ENCODE measurements around the gene LOXL1. TPM values are rescaled to one million over a fixed set of nuclear protein-coding genes. Genes with fewer than 3 reads are reported as not detected.

The LOXL1 gene
- total RNA-seq, 4 donors from 2014 or later = 4.3 to 12.1 (median 7.3) TPM

GRCh38 chr15:73889053-73889761 lies 37.1 kb upstream of the LOXL1 start:
- H3K4me1 ChIP-seq = no peaks in the 10 kb centered on the region

GRCh38 chr15:73889762-73890124 lies 36.5 kb upstream of the LOXL1 start:
- WGBS = 60% methylated on average over 1 of the region's 1 CpG
- Histone ChIP-seq H3K9me3 (no peaks in the 10 kb centered on the region), H3K27ac (no peak overlapping the region), H3K27me3 (peaks cover 4% of the 10 kb centered on the region), H3K36me3 (no peaks in the 10 kb centered on the region), H3K4me1 (no peaks in the 10 kb centered on the region), H3K4me3 (no peak overlapping the region)
- no peak for TF ChIP-seq POLR2A (IDR thresholded peaks at IDR 0.05)
- TF ChIP-seq CTCF (IDR thresholded peaks at IDR 0.05) = no peak
- no peak for TF ChIP-seq EP300 (IDR thresholded peaks at IDR 0.05)
- TF ChIP-seq POLR2AphosphoS5 (IDR thresholded peaks at IDR 0.05) = no peak
- peak in 1 of 2 donors; percentile 60 for DNase-seq (ENCODE audit: low spot score in 2 of 2)

More at GRCh38 chr15:73889053-73889761, 37.1 kb upstream of the LOXL1 start:
- peak in 1 of 2 donors; percentile 53 for DNase-seq (ENCODE audit: low spot score in 2 of 2)
- Histone ChIP-seq H3K27ac (no peak overlapping the region), H3K4me3 (no peak overlapping the region), H3K9me3 (no peaks in the 10 kb centered on the region), H3K36me3 (no peaks in the 10 kb centered on the region), H3K27me3 (peaks cover 7% of the 10 kb centered on the region)
- TF ChIP-seq POLR2A (IDR thresholded peaks at IDR 0.05) (no peak), EP300 (IDR thresholded peaks at IDR 0.05) (no peak), POLR2AphosphoS5 (IDR thresholded peaks at IDR 0.05) (no peak), CTCF (IDR thresholded peaks at IDR 0.05) (no peak)
- 79% methylated on average over 6 of the region's 6 CpGs for WGBS

- H3K4me3 ChIP-seq = no peak overlapping the region
- H3K27me3 ChIP-seq = peaks cover 4% of the 10 kb centered on the region
- H3K36me3 ChIP-seq = no peaks in the 10 kb centered on the region
- TF ChIP-seq CTCF (IDR thresholded peaks at IDR 0.05) (no peak), EP300 (IDR thresholded peaks at IDR 0.05) (no peak), POLR2AphosphoS5 (IDR thresholded peaks at IDR 0.05) (no peak), POLR2A (IDR thresholded peaks at IDR 0.05) (no peak)
- no peak overlapping the region for H3K27ac ChIP-seq
- no peaks in the 10 kb centered on the region for H3K9me3 ChIP-seq
- peak in 1 of 2 donors; percentile 60 for DNase-seq (ENCODE audit: low spot score in 2 of 2)
- 70% methylated on average over 5 of the region's 11 CpGs for WGBS
- no peaks in the 10 kb centered on the region for H3K4me1 ChIP-seq
These were observed 34.6 kb upstream of the LOXL1 start for GRCh38 chr15:73891328-73892315.

GRCh38 chr15:73892446-73893226 lies 33.6 kb upstream of the LOXL1 start:
- Histone ChIP-seq H3K4me1 (no peaks in the 10 kb centered on the region), H3K4me3 (no peak overlapping the region), H3K36me3 (no peaks in the 10 kb centered on the region), H3K9me3 (no peaks in the 10 kb centered on the region), H3K27ac (no peak overlapping the region), H3K27me3 (peaks cover 4% of the 10 kb centered on the region)
- peak in 1 of 2 donors; percentile 49 for DNase-seq (ENCODE audit: low spot score in 2 of 2)
- WGBS = 90% methylated on average over 11 of the region's 13 CpGs
- TF ChIP-seq EP300 (IDR thresholded peaks at IDR 0.05) (no peak), POLR2AphosphoS5 (IDR thresholded peaks at IDR 0.05) (no peak), CTCF (IDR thresholded peaks at IDR 0.05) (no peak), POLR2A (IDR thresholded peaks at IDR 0.05) (no peak)

All from suprapubic skin (tissue), 4 donors.